Measurements from ENCODE around the gene OR2L2. TPM values are rescaled to one million over a fixed set of nuclear protein-coding genes. Genes with fewer than 3 reads are reported as not detected.
"Not testable (repeated sequence)": the region's sequence is repeated elsewhere in the genome, so short reads cannot be mapped to it uniquely, and the experiment has no call there.

OR2L2 gene
- total RNA-seq, 2 experiments from 2014 or later: 0.23 TPM; not detected in 1

DNA sequence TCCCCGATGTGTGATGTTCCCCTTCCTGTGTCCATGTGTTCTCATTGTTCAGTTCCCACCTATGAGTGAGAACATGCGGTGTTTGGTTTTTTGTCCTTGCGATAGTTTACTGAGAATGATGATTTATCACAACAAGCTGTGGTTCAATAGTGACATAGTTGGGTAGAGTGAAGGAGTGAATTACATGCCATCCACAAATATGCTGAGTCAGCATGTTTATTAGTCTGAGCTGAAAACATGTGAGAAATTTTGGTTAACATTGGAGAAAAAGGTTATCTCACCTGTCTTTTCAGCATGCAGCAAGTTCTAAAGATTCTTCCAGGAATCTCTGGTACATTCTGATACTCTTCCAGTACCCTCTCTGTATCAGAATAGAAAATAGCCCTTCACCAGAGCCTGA lies 35.7 kb downstream of the OR2L2 start:
- DNase-seq: no peak
- Mint-ChIP-seq H3K36me3 (no peaks in the 10 kb centered on the region), H3K27me3 (no peaks in the 10 kb centered on the region), H3K27ac (no peak overlapping the region), H3K4me3 (no peak overlapping the region), H3K9me3 (ENCODE audit: low read depth) (peaks cover 5% of the 10 kb centered on the region), H3K4me1 (no peaks in the 10 kb centered on the region)
- CTCF ChIA-PET: no interaction called here
- no peak for ATAC-seq

DNA sequence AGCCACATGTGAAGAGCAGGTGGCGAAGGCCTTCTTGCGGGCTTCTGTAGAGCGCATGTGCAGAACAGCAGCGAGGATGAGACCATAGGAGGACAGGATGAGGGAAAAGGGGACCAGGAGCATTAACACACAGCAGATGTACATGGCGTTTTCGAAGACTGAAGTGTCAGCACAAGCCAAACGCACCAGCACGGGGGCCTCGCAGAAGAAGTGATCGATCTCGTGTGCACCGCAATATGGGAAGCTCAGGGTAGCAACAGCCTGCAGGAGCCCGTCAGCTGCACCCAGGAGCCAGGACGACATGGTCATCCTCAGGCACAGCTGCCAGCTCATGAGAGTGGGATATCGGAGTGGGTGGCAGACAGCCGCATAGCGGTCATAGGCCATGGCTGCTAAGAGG lies 54.0 kb downstream of the OR2L2 start:
- ATAC-seq; H3K27me3 Mint-ChIP-seq; H3K4me3 Mint-ChIP-seq; CTCF ChIA-PET; H3K4me1 Mint-ChIP-seq; DNase-seq; H3K9me3 Mint-ChIP-seq (ENCODE audit: low read depth); H3K27ac Mint-ChIP-seq; H3K36me3 Mint-ChIP-seq: not testable (repeated sequence)

Other genes starting within 250 kb of the OR2L2 start
- gene OR14A16, start 206.0 kb upstream of the OR2L2 start, total RNA-seq: not detected
- not detected for gene OR11L1, start 188.2 kb upstream of the OR2L2 start, total RNA-seq
- under 1 TPM in 1 of 2 experiments, not detected in 1; 0.45 TPM for gene TRIM58, start 172.9 kb upstream of the OR2L2 start, total RNA-seq
- not detected for gene OR2W3, start 134.5 kb upstream of the OR2L2 start, total RNA-seq
- gene OR2T8, start 109.8 kb upstream of the OR2L2 start, total RNA-seq: not detected
- not detected for gene OR2AJ1, start 105.2 kb upstream of the OR2L2 start, total RNA-seq
- not detected for gene OR2L8, start 81.2 kb upstream of the OR2L2 start, total RNA-seq
- gene OR2AK2, start 64.8 kb upstream of the OR2L2 start, total RNA-seq: not detected
- gene OR2L5, start 16.4 kb upstream of the OR2L2 start, total RNA-seq: not detected
- not detected for gene OR2L3, start 16.8 kb downstream of the OR2L2 start, total RNA-seq
- not detected for gene OR2L13, start 65.1 kb downstream of the OR2L2 start, total RNA-seq
- gene OR2M5, start 115.1 kb downstream of the OR2L2 start, total RNA-seq: not detected
- gene OR2M2, start 144.8 kb downstream of the OR2L2 start, total RNA-seq: not detected
- not detected for gene OR2M3, start 167.2 kb downstream of the OR2L2 start, total RNA-seq
- not detected for gene OR2M4, start 201.3 kb downstream of the OR2L2 start, total RNA-seq
- not detected for gene OR2T33, start 247.9 kb downstream of the OR2L2 start, total RNA-seq

Measured in activated CD8-positive, alpha-beta memory T cell treated with anti-CD3 and anti-CD28 coated beads, Interleukin-2, amount 10 ng/mL, durations not matched to agents 7 days and 5 days (primary cell).